Fibroblast of mammary gland (primary cell): ENCODE data around the gene NXNL1.

Experiments
- DNase-seq: peaks from one replicate; pipeline ENCODE4 v3.0.0-alpha.2; 2010; ENCODE audit warnings: low read depth
- H3K4me3 ChIP-seq: 2 replicates; pipeline ENCODE4 v1.5.1; 2011; ENCODE audit warnings: low read depth, mild to moderate bottlenecking, low read length, moderate library complexity; ENCODE audit not compliant: control insufficient read depth
- TF ChIP-seq, protein P1 (sequence below): conservative IDR thresholded peaks from 2 replicates; pipeline ENCODE4 v1.5.1; 2011; ENCODE audit warnings: low read depth, low read length, inconsistent platforms; ENCODE audit not compliant: control insufficient read depth, insufficient read depth

NXNL1 gene

DNA sequence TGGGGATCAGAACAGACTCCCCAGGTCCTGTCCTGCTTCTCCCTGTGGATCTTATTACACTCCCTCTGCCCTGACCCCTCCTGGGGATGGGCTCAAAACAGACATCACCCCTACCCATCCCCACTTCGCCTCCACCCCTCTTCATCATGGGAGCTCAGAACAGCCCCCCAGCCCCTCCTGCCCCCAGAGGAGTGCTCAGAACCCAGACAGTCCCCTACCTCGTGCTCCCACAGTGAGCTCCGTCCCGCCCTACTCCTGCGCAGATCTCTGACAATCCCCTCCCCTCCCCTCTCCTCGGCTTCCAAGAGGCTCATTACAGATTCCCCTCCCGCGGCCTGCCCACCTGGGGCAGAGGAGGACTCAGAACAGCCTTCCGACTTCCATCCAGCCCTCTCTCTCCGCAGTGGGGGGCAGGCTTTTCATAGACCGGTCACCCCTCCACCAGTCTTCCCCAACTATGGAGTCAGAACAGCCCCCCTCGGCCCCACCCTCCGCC lies 6.1 kb downstream of the NXNL1 start:
- TF ChIP-seq, protein P1, sequence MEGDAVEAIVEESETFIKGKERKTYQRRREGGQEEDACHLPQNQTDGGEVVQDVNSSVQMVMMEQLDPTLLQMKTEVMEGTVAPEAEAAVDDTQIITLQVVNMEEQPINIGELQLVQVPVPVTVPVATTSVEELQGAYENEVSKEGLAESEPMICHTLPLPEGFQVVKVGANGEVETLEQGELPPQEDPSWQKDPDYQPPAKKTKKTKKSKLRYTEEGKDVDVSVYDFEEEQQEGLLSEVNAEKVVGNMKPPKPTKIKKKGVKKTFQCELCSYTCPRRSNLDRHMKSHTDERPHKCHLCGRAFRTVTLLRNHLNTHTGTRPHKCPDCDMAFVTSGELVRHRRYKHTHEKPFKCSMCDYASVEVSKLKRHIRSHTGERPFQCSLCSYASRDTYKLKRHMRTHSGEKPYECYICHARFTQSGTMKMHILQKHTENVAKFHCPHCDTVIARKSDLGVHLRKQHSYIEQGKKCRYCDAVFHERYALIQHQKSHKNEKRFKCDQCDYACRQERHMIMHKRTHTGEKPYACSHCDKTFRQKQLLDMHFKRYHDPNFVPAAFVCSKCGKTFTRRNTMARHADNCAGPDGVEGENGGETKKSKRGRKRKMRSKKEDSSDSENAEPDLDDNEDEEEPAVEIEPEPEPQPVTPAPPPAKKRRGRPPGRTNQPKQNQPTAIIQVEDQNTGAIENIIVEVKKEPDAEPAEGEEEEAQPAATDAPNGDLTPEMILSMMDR, result no peak
- no peak overlapping the region for H3K4me3 ChIP-seq
- DNase-seq, result no peak

- no peak for DNase-seq
- TF ChIP-seq, protein P1, result no peak
- H3K4me3 ChIP-seq, result no peak overlapping the region
Measured at GRCh38 chr19:17451820-17452219, 8.9 kb downstream of the NXNL1 start.

DNA sequence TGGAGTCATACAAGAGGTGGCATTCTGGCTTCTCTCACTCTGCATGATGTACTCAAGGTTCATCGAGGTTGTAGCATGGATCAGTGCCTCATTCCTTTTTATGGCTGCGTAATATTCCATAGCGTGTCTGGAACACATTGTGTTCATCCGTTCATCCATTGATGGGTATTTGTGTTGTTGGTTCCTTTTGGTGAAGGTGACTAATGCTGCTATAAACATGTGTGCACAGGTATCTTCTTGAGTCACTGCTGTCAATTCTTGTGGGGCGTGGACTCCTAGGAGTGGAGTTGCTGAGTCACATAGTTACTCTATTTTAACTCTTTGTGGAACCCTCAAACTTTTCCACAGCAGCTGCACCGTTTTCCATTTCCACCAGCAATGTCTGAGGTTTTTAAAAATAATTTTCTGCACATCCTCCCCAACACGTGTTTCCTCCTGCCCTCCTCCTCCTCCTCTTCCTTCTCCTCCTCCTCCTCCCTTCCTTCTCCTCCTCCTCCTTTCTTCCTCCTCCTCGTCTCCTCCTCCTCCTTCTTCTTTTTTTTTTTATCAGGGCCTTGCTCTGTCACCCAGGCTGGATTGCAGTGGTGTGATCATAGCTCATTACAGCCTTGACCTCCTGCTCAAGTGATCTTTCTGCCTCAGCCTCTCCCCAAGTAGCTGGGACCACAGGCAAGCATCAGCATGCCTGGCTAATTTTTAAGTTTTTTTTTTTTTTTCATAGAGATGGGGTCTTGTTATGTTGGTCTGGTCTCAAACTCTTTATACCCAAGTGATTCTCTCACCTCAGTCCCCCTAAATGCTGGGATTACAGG lies 10.3 kb downstream of the NXNL1 start:
- no peak for DNase-seq
- no peak overlapping the region for H3K4me3 ChIP-seq
- TF ChIP-seq, protein P1, result no peak

DNA sequence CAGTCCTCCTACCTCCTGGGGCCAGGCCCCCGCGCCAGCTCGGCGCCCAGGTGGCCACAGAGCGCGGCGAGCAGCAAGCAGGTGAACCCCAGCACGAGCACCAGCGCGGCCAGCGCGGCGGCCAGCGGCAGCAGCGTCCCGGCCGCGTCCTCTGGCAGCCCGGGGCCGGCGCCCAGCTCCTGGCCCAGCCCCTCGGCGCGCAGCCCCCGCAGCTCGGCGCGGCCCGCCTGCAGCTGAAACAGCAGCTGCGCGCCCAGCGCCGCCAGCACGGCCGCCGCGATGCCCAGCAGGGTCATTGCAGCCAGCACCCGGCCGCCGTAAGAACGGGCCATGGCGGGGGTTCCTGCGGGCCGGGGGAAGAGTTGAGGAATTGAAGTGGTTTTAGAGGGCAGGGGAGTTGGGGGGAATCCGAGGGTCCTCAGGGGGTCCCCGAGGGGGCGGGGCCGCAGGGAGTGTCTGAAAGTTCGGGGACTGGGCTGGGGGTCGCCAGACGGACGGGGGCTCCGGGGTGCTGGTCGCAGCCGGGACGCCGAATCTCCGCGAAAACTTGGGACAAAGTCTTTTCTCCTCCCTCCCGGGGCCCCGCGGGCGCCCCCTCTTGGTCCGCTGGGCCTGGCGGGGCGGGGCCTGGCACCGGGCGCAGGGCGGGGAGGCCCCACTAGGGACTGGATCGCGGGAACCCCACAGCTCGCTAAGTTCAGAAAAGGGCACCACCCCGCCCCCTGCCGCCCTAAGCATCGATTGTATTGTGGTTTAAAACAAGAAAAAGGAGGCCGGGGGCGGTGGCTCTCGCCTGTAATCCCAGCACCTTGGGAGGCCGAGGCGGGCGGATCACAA lies 12.4 kb downstream of the NXNL1 start, which contains the start of gene TMEM221:
TMEM221 (minus strand) TSS at position 538 of the 837 bp plus-strand sequence; CDS start at position 332, 206 bp downstream.
- peak within 1 kb of the TSS; percentile 4 for H3K4me3 ChIP-seq
- TF ChIP-seq, protein P1, result peak; percentile 35
- DNase-seq, result no peak

DNA sequence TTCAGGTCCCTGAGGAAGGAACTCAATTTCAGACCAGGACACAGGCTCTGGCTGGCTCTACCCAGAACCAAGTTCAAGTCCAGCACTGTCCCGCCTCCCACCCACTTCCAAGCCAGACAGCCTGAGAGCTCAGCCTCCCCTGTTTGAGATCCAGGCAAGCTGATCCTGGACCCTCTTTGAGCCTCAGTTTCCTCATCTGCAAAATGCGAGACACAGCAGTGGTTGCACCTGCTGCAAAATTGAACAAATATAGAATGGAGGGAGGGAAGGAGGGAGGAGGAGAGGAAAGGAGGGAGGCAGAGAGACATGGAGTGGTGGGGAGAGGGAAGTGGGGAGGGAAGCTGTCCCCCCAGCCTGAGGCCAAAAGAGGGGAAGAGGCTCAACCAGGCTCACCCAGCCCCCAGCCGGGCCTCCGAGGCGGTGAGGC lies 13.0 kb downstream of the NXNL1 start:
- TF ChIP-seq, protein P1, result no peak
- no peak overlapping the region for H3K4me3 ChIP-seq
- DNase-seq, result no peak

GRCh38 chr19:17445526-17446165 lies 15.1 kb downstream of the NXNL1 start:
- TF ChIP-seq, protein P1, result no peak
- DNase-seq, result no peak
- no peak overlapping the region for H3K4me3 ChIP-seq
